AG09309 (cell line): ENCODE measurements around the gene OTOG.

Experiments used
- DNase-seq: peaks from one replicate; pipeline ENCODE4 v3.0.0-alpha.2; 2010; ENCODE audit warnings: low read depth
- H3K4me3 ChIP-seq: 2 replicates; pipeline ENCODE4 v1.5.1; 2011; ENCODE audit warnings: mild to moderate bottlenecking, low read depth, low read length, moderate library complexity; ENCODE audit not compliant: control insufficient read depth
- CTCF ChIP-seq: IDR thresholded peaks from 2 replicates; pipeline ENCODE4 v1.5.1; 2011; ENCODE audit warnings: mild to moderate bottlenecking, low read depth, low read length, inconsistent platforms; ENCODE audit not compliant: insufficient read depth, control insufficient read depth; ENCODE audit errors: missing control alignments

Gene OTOG

GRCh38 chr11:17655682-17656081 is 108.6 kb downstream of the OTOG start:
- no peak for DNase-seq
- no peak overlapping the region for H3K4me3 ChIP-seq
- no peak for TF ChIP-seq CTCF

- no peak for TF ChIP-seq CTCF
- no peak for DNase-seq
- H3K4me3 ChIP-seq: no peak overlapping the region
Observed at GRCh38 chr11:17658211-17658610, 111.2 kb downstream of the OTOG start.

GRCh38 chr11:17668166-17668565 is 121.1 kb downstream of the OTOG start:
- DNase-seq: no peak
- no peak overlapping the region for H3K4me3 ChIP-seq
- TF ChIP-seq CTCF: no peak

- no peak for TF ChIP-seq CTCF
- no peak overlapping the region for H3K4me3 ChIP-seq
- no peak for DNase-seq
Observed at GRCh38 chr11:17672469-17672868, 125.4 kb downstream of the OTOG start.

- no peak for DNase-seq
- no peak overlapping the region for H3K4me3 ChIP-seq
- no peak for TF ChIP-seq CTCF
Observed at GRCh38 chr11:17673951-17674350, 126.9 kb downstream of the OTOG start.

- no peak for DNase-seq
- no peak for TF ChIP-seq CTCF
- H3K4me3 ChIP-seq: no peak overlapping the region
Observed at GRCh38 chr11:17682848-17683247, 135.8 kb downstream of the OTOG start.

- TF ChIP-seq CTCF: no peak
- no peak for DNase-seq
- H3K4me3 ChIP-seq: no peak overlapping the region
Observed at GRCh38 chr11:17683377-17684161, 136.5 kb downstream of the OTOG start.
